HG03175 (cell line): ENCODE data around the gene C10orf67.

ENCODE experiments used
- ATAC-seq: cut with Tn5 transposase; IDR thresholded peaks from one replicate; pipeline ENCODE4 v1.9.1; 2021; ENCODE audit warnings: mild to moderate bottlenecking, moderate library complexity; ENCODE audit not compliant: unreplicated experiment

The C10orf67 gene

GRCh38 chr10:23174074-23174976 is 170.3 kb downstream of the C10orf67 start:
- no peak for ATAC-seq

- ATAC-seq = no peak
Observed at GRCh38 chr10:23173214-23174073, 171.2 kb downstream of the C10orf67 start.

- no peak for ATAC-seq
Observed at GRCh38 chr10:23172429-23173213, 172.0 kb downstream of the C10orf67 start.

GRCh38 chr10:23171232-23171876 is 173.2 kb downstream of the C10orf67 start:
- ATAC-seq = no peak

- ATAC-seq = peak; percentile 73
Observed at GRCh38 chr10:23158370-23158769, 186.2 kb downstream of the C10orf67 start.

GRCh38 chr10:23157691-23158369 is 186.8 kb downstream of the C10orf67 start:
- peak; percentile 65 for ATAC-seq

GRCh38 chr10:23157239-23157681 is 187.3 kb downstream of the C10orf67 start:
- no peak for ATAC-seq

- no peak for ATAC-seq
Observed at GRCh38 chr10:23156447-23157150, 188.0 kb downstream of the C10orf67 start.

- no peak for ATAC-seq
Observed at GRCh38 chr10:23155169-23155568, 189.4 kb downstream of the C10orf67 start.
